Neural cell (in vitro differentiated cells): ENCODE data around the gene CRY2.

ENCODE experiments used
- CTCF ChIP-seq: fragments of 450-650 bp; IDR thresholded peaks from 2 replicates; pipeline ENCODE4 v1.5.1; 2014; ENCODE audit warnings: antibody characterized with exemption, mild to moderate bottlenecking, moderate library complexity; ENCODE audit not compliant: poor library complexity, severe bottlenecking
- EP300 ChIP-seq: fragments of 450-650 bp; conservative IDR thresholded peaks from 2 replicates; pipeline ENCODE4 v1.6.1; 2014; ENCODE audit warnings: antibody characterized with exemption, mild to moderate bottlenecking, moderate library complexity; ENCODE audit not compliant: poor library complexity, severe bottlenecking
- EZH2 ChIP-seq: fragments of 200-600, 300-800 bp; shearing (Covaris generic), sonication (generic); IDR thresholded peaks from 2 replicates; pipeline ENCODE4 v1.6.1; 2014; ENCODE audit warnings: antibody characterized with exemption, low read length, borderline replicate concordance, mild to moderate bottlenecking; ENCODE audit not compliant: insufficient read depth, poor library complexity, severe bottlenecking
- MXI1 ChIP-seq: fragments of 450-650 bp; conservative IDR thresholded peaks from 2 replicates; pipeline ENCODE4 v1.6.1; 2014; ENCODE audit warnings: antibody characterized with exemption, mild to moderate bottlenecking; ENCODE audit not compliant: poor library complexity, severe bottlenecking
- RAD21 ChIP-seq: fragments of 450-650 bp; conservative IDR thresholded peaks from 2 replicates; pipeline ENCODE4 v1.6.1; 2014; ENCODE audit warnings: antibody characterized with exemption, mild to moderate bottlenecking, moderate library complexity
- REST ChIP-seq: IDR thresholded peaks from 2 replicates; pipeline ENCODE4 v1.6.1; 2012; ENCODE audit warnings: borderline replicate concordance
- SMC3 ChIP-seq: fragments of 450-650 bp; conservative IDR thresholded peaks from 2 replicates; pipeline ENCODE4 v1.6.1; 2014; ENCODE audit warnings: antibody characterized with exemption, mild to moderate bottlenecking, moderate library complexity; ENCODE audit not compliant: poor library complexity

- no peak for TF ChIP-seq CTCF
- TF ChIP-seq SMC3 = no peak
- no peak for TF ChIP-seq EZH2
- TF ChIP-seq RAD21 = no peak
- no peak for TF ChIP-seq REST
- no peak for TF ChIP-seq EP300
- no peak for TF ChIP-seq MXI1
These were observed 2.3 kb upstream of the CRY2 start for GRCh38 chr11:45844822-45845578.
